ENCODE measurements around the gene COQ5.

COQ5 gene

GRCh38 chr12:120479458-120479857 is 49.5 kb downstream of the COQ5 start:
- TF ChIP-seq FOXA1 (IDR thresholded peaks at IDR 0.05) (no peak), NFRKB (IDR thresholded peaks at IDR 0.05) (no peak), PKNOX1 (IDR thresholded peaks at IDR 0.05) (no peak)
- ChIA-PET POLR2A (interaction anchor here (1.4 kb wide), 1 partner anchor 10 kb away, joined by 3 read pairs; no protein-coding TSS in a partner anchor), CTCF (interaction anchor here (1.1 kb wide), 1 partner anchor 9 kb away, joined by 3 read pairs; no protein-coding TSS in a partner anchor)
- no peak for DNase-seq (ENCODE audit: extremely low spot score)

GRCh38 chr12:120475643-120476042 is 53.3 kb downstream of the COQ5 start:
- CTCF ChIA-PET, result interaction anchor here (1.1 kb wide), 1 partner anchor 15 kb away, joined by 4 read pairs; no protein-coding TSS in a partner anchor
- POLR2A ChIA-PET, result interaction anchor here (1.2 to 2.4 kb wide), 4 partner anchors 13 to 54 kb away, joined by 3 to 7 read pairs (median 4); partner anchors contain the start of gene COQ5

GRCh38 chr12:120474616-120474960 is 54.4 kb downstream of the COQ5 start:
- POLR2A ChIA-PET, result interaction anchor here (1.2 to 2.4 kb wide), 5 partner anchors 14 to 183 kb away, joined by 3 to 7 read pairs (median 4); partner anchors contain the start of gene RNU4-2
- TF ChIP-seq ZNF384 (IDR thresholded peaks at IDR 0.05) (no peak), FOXK2 (IDR thresholded peaks at IDR 0.05) (no peak), FOXM1 (IDR thresholded peaks at IDR 0.05; ENCODE audit: borderline replicate concordance) (no peak), ELF4 (IDR thresholded peaks at IDR 0.05) (no peak), L3MBTL2 (conservative IDR thresholded peaks at IDR 0.05) (no peak), TARDBP (IDR thresholded peaks at IDR 0.05) (no peak), NFRKB (IDR thresholded peaks at IDR 0.05) (no peak), BHLHE40 (IDR thresholded peaks at IDR 0.05; ENCODE audit: borderline replicate concordance) (no peak), FOXA1 (IDR thresholded peaks at IDR 0.05) (no peak), PKNOX1 (IDR thresholded peaks at IDR 0.05) (no peak)
- CTCF ChIA-PET, result interaction anchor here (0.5 to 1.1 kb wide), 4 partner anchors 15 to 1630 kb away, joined by 3 to 4 read pairs (median 4); partner anchors contain the start of gene SIRT4
- no peak for DNase-seq (ENCODE audit: extremely low spot score)

More at GRCh38 chr12:120475643-120476042, 53.3 kb downstream of the COQ5 start:
- DNase-seq (ENCODE audit: extremely low spot score), result no peak
- no peak for TF ChIP-seq SP1 (IDR thresholded peaks at IDR 0.05)
- TF ChIP-seq FOXA1 (IDR thresholded peaks at IDR 0.05), result no peak
- TF ChIP-seq L3MBTL2 (conservative IDR thresholded peaks at IDR 0.05), result no peak
- no peak for TF ChIP-seq FOXK2 (IDR thresholded peaks at IDR 0.05)
- TF ChIP-seq ARNT (IDR thresholded peaks at IDR 0.05), result no peak
- TF ChIP-seq TARDBP (IDR thresholded peaks at IDR 0.05), result no peak
- no peak for TF ChIP-seq ELF4 (IDR thresholded peaks at IDR 0.05)
- no peak for TF ChIP-seq HDGF (IDR thresholded peaks at IDR 0.05; ENCODE audit: borderline replicate concordance)
- no peak for TF ChIP-seq CTBP1 (IDR thresholded peaks at IDR 0.05; ENCODE audit: borderline replicate concordance)
- no peak for TF ChIP-seq PKNOX1 (IDR thresholded peaks at IDR 0.05)
- TF ChIP-seq LEF1 (IDR thresholded peaks at IDR 0.05; ENCODE audit: borderline replicate concordance), result no peak
- TF ChIP-seq SUZ12 (IDR thresholded peaks at IDR 0.05), result no peak
- TF ChIP-seq ZNF384 (IDR thresholded peaks at IDR 0.05), result no peak
- TF ChIP-seq FOXM1 (IDR thresholded peaks at IDR 0.05; ENCODE audit: borderline replicate concordance), result no peak
- no peak for TF ChIP-seq NFRKB (IDR thresholded peaks at IDR 0.05)
- TF ChIP-seq BHLHE40 (IDR thresholded peaks at IDR 0.05; ENCODE audit: borderline replicate concordance), result no peak

GRCh38 chr12:120473807-120474615 is 54.9 kb downstream of the COQ5 start:
- TF ChIP-seq BHLHE40 (IDR thresholded peaks at IDR 0.05; ENCODE audit: borderline replicate concordance) (no peak), ELF4 (IDR thresholded peaks at IDR 0.05) (no peak), HDGF (IDR thresholded peaks at IDR 0.05; ENCODE audit: borderline replicate concordance) (no peak), CTBP1 (IDR thresholded peaks at IDR 0.05; ENCODE audit: borderline replicate concordance) (no peak)
- CTCF ChIA-PET, result interaction anchor here (0.6 to 1.1 kb wide), 3 partner anchors 15 to 325 kb away, joined by 3 to 4 read pairs (median 4); partner anchors contain the start of gene SIRT4
- POLR2A ChIA-PET, result interaction anchor here (1.2 to 2.4 kb wide), 5 partner anchors 15 to 182 kb away, joined by 3 to 7 read pairs (median 4); partner anchors contain the start of gene RNU4-2
- no peak for DNase-seq (ENCODE audit: extremely low spot score)

GRCh38 chr12:120472521-120472920 is 56.4 kb downstream of the COQ5 start:
- CTCF ChIA-PET, result interaction anchor here (0.7 kb wide), 1 partner anchor 970 kb away, joined by 13 read pairs; no protein-coding TSS in a partner anchor
- no peak for DNase-seq (ENCODE audit: extremely low spot score)
- POLR2A ChIA-PET, result interaction anchor here (5.4 kb wide), 1 partner anchor 24 kb away, joined by 39 read pairs; the partner anchor contains the start of gene DYNLL1
- no peak for TF ChIP-seq LEF1 (IDR thresholded peaks at IDR 0.05; ENCODE audit: borderline replicate concordance)
- TF ChIP-seq NFRKB (IDR thresholded peaks at IDR 0.05), result no peak
- no peak for TF ChIP-seq SP1 (IDR thresholded peaks at IDR 0.05)
- TF ChIP-seq SUZ12 (IDR thresholded peaks at IDR 0.05), result no peak
- TF ChIP-seq ZNF384 (IDR thresholded peaks at IDR 0.05), result no peak
- no peak for TF ChIP-seq FOXK2 (IDR thresholded peaks at IDR 0.05)
- TF ChIP-seq TARDBP (IDR thresholded peaks at IDR 0.05), result no peak
- no peak for TF ChIP-seq PKNOX1 (IDR thresholded peaks at IDR 0.05)
- no peak for TF ChIP-seq HDGF (IDR thresholded peaks at IDR 0.05; ENCODE audit: borderline replicate concordance)
- no peak for TF ChIP-seq CTBP1 (IDR thresholded peaks at IDR 0.05; ENCODE audit: borderline replicate concordance)
- TF ChIP-seq ELF4 (IDR thresholded peaks at IDR 0.05), result no peak
- TF ChIP-seq L3MBTL2 (conservative IDR thresholded peaks at IDR 0.05), result no peak
- no peak for TF ChIP-seq FOXA1 (IDR thresholded peaks at IDR 0.05)
- TF ChIP-seq BHLHE40 (IDR thresholded peaks at IDR 0.05; ENCODE audit: borderline replicate concordance), result no peak
- TF ChIP-seq FOXM1 (IDR thresholded peaks at IDR 0.05; ENCODE audit: borderline replicate concordance), result no peak
